ENCODE data around the gene SH2D3A.
A peak's percentile ranks its signal among the peaks of the same experiment; 100 is the strongest.

The SH2D3A gene

GRCh38 chr19:6744381-6745301, 22.6 kb downstream of the SH2D3A start:
- peak overlapping the region; percentile 15 for H3K4me3 ChIP-seq (ENCODE audit: low read depth, low read length)
- in situ Hi-C loops (cut with HindIII; ENCODE audit: low sequenced_read_pairs), result no loop called here
- TF ChIP-seq, protein P1, sequence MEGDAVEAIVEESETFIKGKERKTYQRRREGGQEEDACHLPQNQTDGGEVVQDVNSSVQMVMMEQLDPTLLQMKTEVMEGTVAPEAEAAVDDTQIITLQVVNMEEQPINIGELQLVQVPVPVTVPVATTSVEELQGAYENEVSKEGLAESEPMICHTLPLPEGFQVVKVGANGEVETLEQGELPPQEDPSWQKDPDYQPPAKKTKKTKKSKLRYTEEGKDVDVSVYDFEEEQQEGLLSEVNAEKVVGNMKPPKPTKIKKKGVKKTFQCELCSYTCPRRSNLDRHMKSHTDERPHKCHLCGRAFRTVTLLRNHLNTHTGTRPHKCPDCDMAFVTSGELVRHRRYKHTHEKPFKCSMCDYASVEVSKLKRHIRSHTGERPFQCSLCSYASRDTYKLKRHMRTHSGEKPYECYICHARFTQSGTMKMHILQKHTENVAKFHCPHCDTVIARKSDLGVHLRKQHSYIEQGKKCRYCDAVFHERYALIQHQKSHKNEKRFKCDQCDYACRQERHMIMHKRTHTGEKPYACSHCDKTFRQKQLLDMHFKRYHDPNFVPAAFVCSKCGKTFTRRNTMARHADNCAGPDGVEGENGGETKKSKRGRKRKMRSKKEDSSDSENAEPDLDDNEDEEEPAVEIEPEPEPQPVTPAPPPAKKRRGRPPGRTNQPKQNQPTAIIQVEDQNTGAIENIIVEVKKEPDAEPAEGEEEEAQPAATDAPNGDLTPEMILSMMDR (IDR thresholded peaks at IDR 0.05; ENCODE audit: low read depth, low read length, missing control alignments), result no peak
- DNase-seq (ENCODE audit: low read depth), result peak; percentile 53

DNA sequence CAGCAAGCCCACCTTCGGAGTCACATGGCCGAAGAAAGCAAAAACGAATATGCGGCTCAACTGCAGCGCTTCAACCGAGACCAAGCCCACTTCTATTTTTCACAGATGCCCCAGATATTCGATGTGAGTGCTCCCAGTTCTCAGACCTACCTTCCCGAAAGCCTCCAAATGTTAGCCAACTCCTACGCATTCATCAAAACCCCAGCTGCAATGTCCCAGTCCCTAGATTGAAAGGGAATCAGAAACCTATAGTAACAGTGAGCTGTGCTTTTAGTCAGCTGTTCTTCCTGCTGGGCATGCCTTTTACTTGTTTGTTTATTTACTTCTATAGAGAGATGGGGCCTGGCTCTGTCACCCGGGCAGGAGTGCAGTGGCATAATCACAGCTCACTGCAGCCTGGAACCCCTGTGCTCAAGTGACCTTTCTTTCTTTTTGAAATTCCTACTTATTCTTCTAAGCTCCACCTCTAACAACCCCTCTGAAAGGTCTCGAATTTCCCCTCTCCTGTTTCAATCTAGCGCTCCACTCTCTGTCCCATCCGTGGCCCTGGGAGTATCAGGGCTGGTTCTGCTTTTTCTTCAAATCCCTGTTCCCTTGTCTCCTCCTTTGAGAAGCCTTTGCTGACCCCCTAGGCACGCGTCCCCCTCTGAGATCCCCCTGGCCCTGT, 23.4 kb downstream of the SH2D3A start:
- in situ Hi-C loops (cut with HindIII; ENCODE audit: low sequenced_read_pairs), result no loop called here
- no peak for DNase-seq (ENCODE audit: low read depth)
- H3K4me3 ChIP-seq (ENCODE audit: low read depth, low read length), result no peak overlapping the region
- TF ChIP-seq, protein P1 (IDR thresholded peaks at IDR 0.05; ENCODE audit: low read depth, low read length, missing control alignments), result no peak

GRCh38 chr19:6743066-6743465, 24.2 kb downstream of the SH2D3A start:
- no peak for DNase-seq (ENCODE audit: low read depth)
- no peak overlapping the region for H3K4me3 ChIP-seq (ENCODE audit: low read depth, low read length)
- TF ChIP-seq, protein P1 (IDR thresholded peaks at IDR 0.05; ENCODE audit: low read depth, low read length, missing control alignments), result no peak
- in situ Hi-C loops (cut with HindIII; ENCODE audit: low sequenced_read_pairs), result no loop called here

- TF ChIP-seq, protein P1 (IDR thresholded peaks at IDR 0.05; ENCODE audit: low read depth, low read length, missing control alignments), result no peak
- H3K4me3 ChIP-seq (ENCODE audit: low read depth, low read length), result peak overlapping the region; percentile 88
- in situ Hi-C loops (cut with HindIII; ENCODE audit: low sequenced_read_pairs), result no loop called here
- DNase-seq (ENCODE audit: low read depth), result no peak
These were observed 26.5 kb downstream of the SH2D3A start for GRCh38 chr19:6740589-6741343.

GRCh38 chr19:6739883-6740588, 27.2 kb downstream of the SH2D3A start:
- in situ Hi-C loops (cut with HindIII; ENCODE audit: low sequenced_read_pairs), result no loop called here
- H3K4me3 ChIP-seq (ENCODE audit: low read depth, low read length), result peak overlapping the region; percentile 88
- TF ChIP-seq, protein P1 (IDR thresholded peaks at IDR 0.05; ENCODE audit: low read depth, low read length, missing control alignments), result no peak
- DNase-seq (ENCODE audit: low read depth), result no peak
